Keratinocyte (primary cell): Measurements from ENCODE around the gene SMARCA2. TPM values are rescaled to one million over a fixed set of nuclear protein-coding genes. Genes with fewer than 3 reads are reported as not detected.

Experiments
- DNase-seq: peaks from one replicate; pipeline ENCODE4 v3.0.0-alpha.2; 2011; ENCODE audit warnings: low read depth, missing footprints, low spot score
- FAIRE-seq: peaks from 2 replicates; lab custom pipeline; 2011; peaks lifted over from hg19 to GRCh38; lab: Jason Lieb, UNC
- H2AFZ ChIP-seq: 2 replicates; pipeline ENCODE4 v1.6.0; 2012; ENCODE audit warnings: low read length, control low read depth, inconsistent platforms; ENCODE audit not compliant: control insufficient read depth
- H3K27ac ChIP-seq: 2 replicates; pipeline ENCODE4 v1.5.1; 2011; ENCODE audit warnings: low read length; ENCODE audit not compliant: control insufficient read depth, insufficient read depth
- H3K27me3 ChIP-seq: 3 replicates; pipeline ENCODE4 v1.6.0; 2011; ENCODE audit warnings: low read length; ENCODE audit not compliant: control insufficient read depth, insufficient read depth; ENCODE audit errors: extremely low read depth
- H3K36me3 ChIP-seq, 2 experiments: 2 replicates in 1 of 2; 3 replicates in 1 of 2; pipeline ENCODE4 v1.5.1; 2011; ENCODE audit warnings: low read length in 2 of 2, mild to moderate bottlenecking in 1 of 2; ENCODE audit not compliant: control insufficient read depth in 2 of 2, insufficient read depth in 2 of 2; ENCODE audit errors: extremely low read depth in 1 of 2
- H3K4me1 ChIP-seq: 3 replicates; pipeline ENCODE4 v1.5.1; 2011; ENCODE audit warnings: low read length; ENCODE audit not compliant: control insufficient read depth, insufficient read depth; ENCODE audit errors: extremely low read depth
- H3K4me2 ChIP-seq: 3 replicates; pipeline ENCODE4 v1.6.0; 2011; ENCODE audit warnings: low read depth, low read length; ENCODE audit not compliant: control insufficient read depth, insufficient read depth; ENCODE audit errors: extremely low read depth
- H3K4me3 ChIP-seq, 3 experiments: fragments of 200-600 bp in 1 of 3; sonication (generic) in 1 of 3; 2 replicates in 2 of 3; 3 replicates in 1 of 3; pipeline ENCODE4 v1.5.1; 2011 to 2016; ENCODE audit warnings: low read length in 3 of 3, mild to moderate bottlenecking in 3 of 3, control low read depth in 2 of 3, inconsistent platforms in 1 of 3, low read depth in 1 of 3, mixed read lengths in 1 of 3, mixed run types in 1 of 3, moderate library complexity in 1 of 3; ENCODE audit not compliant: control insufficient read depth in 2 of 3, insufficient read depth in 2 of 3; ENCODE audit errors: extremely low read depth in 1 of 3
- H3K79me2 ChIP-seq: 2 replicates; pipeline ENCODE4 v1.6.0; 2012; ENCODE audit warnings: low read length; ENCODE audit not compliant: control insufficient read depth, insufficient read depth
- H3K9ac ChIP-seq: 3 replicates; pipeline ENCODE4 v1.6.0; 2011; ENCODE audit warnings: low read length; ENCODE audit not compliant: control insufficient read depth, insufficient read depth; ENCODE audit errors: extremely low read depth
- H3K9me1 ChIP-seq: 3 replicates; pipeline ENCODE4 v1.6.0; 2011; ENCODE audit warnings: low read length; ENCODE audit not compliant: control insufficient read depth, insufficient read depth; ENCODE audit errors: extremely low read depth
- H3K9me3 ChIP-seq: 2 replicates; pipeline ENCODE4 v1.5.1; 2012; ENCODE audit warnings: low read depth, low read length; ENCODE audit not compliant: control insufficient read depth
- H4K20me1 ChIP-seq: 3 replicates; pipeline ENCODE4 v1.6.0; 2011; ENCODE audit warnings: low read length; ENCODE audit not compliant: control insufficient read depth, insufficient read depth; ENCODE audit errors: extremely low read depth
- CTCF ChIP-seq, 3 experiments: IDR thresholded peaks in 1 of 3; conservative IDR thresholded peaks in 1 of 3; optimal IDR thresholded peaks in 1 of 3; 2 replicates in 2 of 3; 3 replicates in 1 of 3; pipeline versions ENCODE3 to v1.5.1; 2011; ENCODE audit warnings: low read length in 3 of 3, mild to moderate bottlenecking in 3 of 3, moderate library complexity in 2 of 3, control low read depth in 1 of 3, inconsistent platforms in 1 of 3; ENCODE audit not compliant: insufficient read depth in 2 of 3; ENCODE audit errors: extremely low read depth in 1 of 3
- EZH2 ChIP-seq: IDR thresholded peaks from one replicate; pipeline ENCODE4 v1.6.1; 2012; ENCODE audit warnings: inconsistent platforms, mild to moderate bottlenecking, low read length, moderate library complexity
- dilution Hi-C: fragments of 300-500 bp; cut with MboI; formaldehyde crosslinking; loops from one replicate; pipeline ENCODE4 v1.7.0; 2020; ENCODE audit warnings: low sequenced_read_pairs; ENCODE audit not compliant: extremely low pct_ligation_motif_present
- polyA plus RNA-seq, 5 experiments: library from polyadenylated mRNA; depleted of rRNA in 3 of 5; stranded (reverse) in 3 of 5; stranded (forward) in 1 of 5; unstranded in 1 of 5; fragments of >200 nt; gene quantifications; 1 replicate in 1 of 5; 2 replicates in 3 of 5; 3 replicates in 1 of 5; pipeline versions ENCODE4 v1.2.1 to v1.2.3, GENCODE V29; 2011 to 2012; ENCODE audit warnings: missing spikeins in 2 of 5, low read depth in 1 of 5, low replicate concordance in 1 of 5

The SMARCA2 gene
- polyA plus RNA-seq, 1 donor (not counting 4 experiments of a cell fraction or from before 2014, with no cell fraction given) = 39.0 TPM

GRCh38 chr9:2096376-2096970 lies 81.3 kb downstream of the SMARCA2 start:
- H3K79me2 ChIP-seq = no peaks in the 10 kb centered on the region
- no peak overlapping the region for H3K4me2 ChIP-seq
- no peak for DNase-seq
- no peak overlapping the region for H2AFZ ChIP-seq
- no peaks in the 10 kb centered on the region for H3K4me1 ChIP-seq
- H3K9me1 ChIP-seq = no peaks in the 10 kb centered on the region
- H3K9me3 ChIP-seq = no peaks in the 10 kb centered on the region
- H3K9ac ChIP-seq = no peak overlapping the region
- no peak overlapping the region for H3K27ac ChIP-seq
- H3K4me3 ChIP-seq = no peak overlapping the region
- FAIRE-seq = no peak
- dilution Hi-C loops = no loop called here
- peaks cover 0 to 3% of the 10 kb centered on the region in 2 experiments for H3K36me3 ChIP-seq
- no peak for TF ChIP-seq CTCF (optimal IDR thresholded peaks at IDR 0.05 in 1 of 3, IDR thresholded peaks at IDR 0.05 in 1 of 3, conservative IDR thresholded peaks at IDR 0.05 in 1 of 3; ENCODE audit: extremely low read depth in 1 of 3, insufficient read depth in 2 of 3, low read length in 3 of 3)
- TF ChIP-seq EZH2 = no peak
- H4K20me1 ChIP-seq = no peaks in the 10 kb centered on the region
- no peaks in the 10 kb centered on the region for H3K27me3 ChIP-seq

- H2AFZ ChIP-seq = no peak overlapping the region
- dilution Hi-C loops = no loop called here
- no peak overlapping the region for H3K27ac ChIP-seq
- no peaks in the 10 kb centered on the region for H3K4me1 ChIP-seq
- no peaks in the 10 kb centered on the region for H3K9me1 ChIP-seq
- FAIRE-seq = no peak
- no peaks in the 10 kb centered on the region for H3K27me3 ChIP-seq
- H3K36me3 ChIP-seq = peaks cover 2 to 6% of the 10 kb centered on the region in 2 experiments
- H3K9me3 ChIP-seq = no peaks in the 10 kb centered on the region
- no peaks in the 10 kb centered on the region for H4K20me1 ChIP-seq
- H3K79me2 ChIP-seq = no peaks in the 10 kb centered on the region
- H3K4me2 ChIP-seq = no peak overlapping the region
- H3K4me3 ChIP-seq = no peak overlapping the region
- H3K9ac ChIP-seq = no peak overlapping the region
- no peak for DNase-seq
- TF ChIP-seq EZH2 (no peak), CTCF (optimal IDR thresholded peaks at IDR 0.05 in 1 of 3, IDR thresholded peaks at IDR 0.05 in 1 of 3, conservative IDR thresholded peaks at IDR 0.05 in 1 of 3; ENCODE audit: extremely low read depth in 1 of 3, insufficient read depth in 2 of 3, low read length in 3 of 3) (no peak)
These were observed 91.5 kb downstream of the SMARCA2 start for GRCh38 chr9:2106666-2107065.
